OCI-M2 (cell line): ENCODE data around the gene VWA3A.
"Not testable (repeated sequence)": the region's sequence is repeated elsewhere in the genome, so short reads cannot be mapped to it uniquely, and the experiment has no call there.

Source experiments
- DNase-seq: peaks from one replicate; lab custom pipeline; 2025; ENCODE audit not compliant: unreplicated experiment; lab: John Stamatoyannopoulos, UW

Gene VWA3A

GRCh38 chr16:22181843-22182242, 89.5 kb downstream of the VWA3A start:
- DNase-seq = no peak

GRCh38 chr16:22183335-22183734, 91.0 kb downstream of the VWA3A start:
- no peak for DNase-seq

GRCh38 chr16:22183901-22184614, 91.7 kb downstream of the VWA3A start:
- no peak for DNase-seq

- no peak for DNase-seq
Measured at GRCh38 chr16:22184615-22184968, 92.3 kb downstream of the VWA3A start.

GRCh38 chr16:22186517-22186916, 94.2 kb downstream of the VWA3A start:
- no peak for DNase-seq

- DNase-seq = no peak
Measured at GRCh38 chr16:22188267-22188594, 95.9 kb downstream of the VWA3A start.

- peak; percentile 24 for DNase-seq
Measured at GRCh38 chr16:22188595-22189442, 96.5 kb downstream of the VWA3A start.

GRCh38 chr16:22189473-22190080, 97.2 kb downstream of the VWA3A start:
- DNase-seq = no peak

- DNase-seq = peak; percentile 92
Measured at GRCh38 chr16:22190081-22190775, 97.9 kb downstream of the VWA3A start.

GRCh38 chr16:22190776-22191531, 98.6 kb downstream of the VWA3A start:
- peak; percentile 92 for DNase-seq

- no peak for DNase-seq
Measured at GRCh38 chr16:22191532-22192260, 99.4 kb downstream of the VWA3A start.

- DNase-seq = peak; percentile 42
Measured at GRCh38 chr16:22192261-22193062, 100.1 kb downstream of the VWA3A start.

GRCh38 chr16:22193063-22193411, 100.7 kb downstream of the VWA3A start:
- no peak for DNase-seq

- no peak for DNase-seq
Measured at GRCh38 chr16:22194707-22195444, 102.5 kb downstream of the VWA3A start.

GRCh38 chr16:22195445-22195694, 103.0 kb downstream of the VWA3A start:
- DNase-seq = no peak

GRCh38 chr16:22195695-22196558, 103.6 kb downstream of the VWA3A start:
- DNase-seq = peak; percentile 97

- DNase-seq = not testable (repeated sequence)
Measured at GRCh38 chr16:22196559-22197168, 104.3 kb downstream of the VWA3A start.
